HFFc6 (cell line): ENCODE measurements around the gene TXNDC12. TPM values are rescaled to one million over a fixed set of nuclear protein-coding genes. Genes with fewer than 3 reads are reported as not detected.

ENCODE experiments used
- DNase-seq: peaks from one replicate; pipeline ENCODE4 v3.0.0-alpha.2; 2018
- H3K27ac Mint-ChIP-seq: 2 replicates; pipeline ENCODE4 v1.8.0; 2020; ENCODE audit warnings: mild to moderate bottlenecking, mixed read lengths
- H3K27me3 Mint-ChIP-seq: 2 replicates; pipeline ENCODE4 v1.8.0; 2021; ENCODE audit warnings: mild to moderate bottlenecking, moderate library complexity, mixed read lengths; ENCODE audit not compliant: insufficient read depth
- H3K36me3 Mint-ChIP-seq: 2 replicates; pipeline ENCODE4 v1.8.0; 2021; ENCODE audit warnings: low read depth, mixed read lengths
- H3K4me1 Mint-ChIP-seq: 2 replicates; pipeline ENCODE4 v1.8.0; 2020; ENCODE audit warnings: low read depth, mixed read lengths
- H3K4me3 Mint-ChIP-seq: 2 replicates; pipeline ENCODE4 v1.8.0; 2020; ENCODE audit warnings: mild to moderate bottlenecking, moderate library complexity, mixed read lengths
- H3K9me3 Mint-ChIP-seq: 2 replicates; pipeline ENCODE4 v1.8.0; 2020; ENCODE audit warnings: mild to moderate bottlenecking, mixed read lengths
- CTCF ChIP-seq: fragments of 200-600 bp; sonication (generic); IDR thresholded peaks from 2 replicates; pipeline ENCODE4 v1.5.0; 2021; ENCODE audit warnings: antibody characterized with exemption, mild to moderate bottlenecking
- total RNA-seq, 6 experiments: library from RNA; stranded (reverse); fragmentation: NEBNext Ultra II Directional; extraction: Animal tissue kit (Norgen Biotek cat#: 25700); gene quantifications; 2 replicates in 1 of 6; 3 replicates in 5 of 6; pipeline ENCODE4 v1.2.3, GENCODE V29; 2021

TXNDC12 gene
- total RNA-seq, 6 experiments from 2014 or later, result 61.4 to 72.0 (median 68.7) TPM

- no peak for TF ChIP-seq CTCF
- Mint-ChIP-seq H3K27me3 (peaks cover 6% of the 10 kb centered on the region), H3K36me3 (peaks cover 26% of the 10 kb centered on the region), H3K9me3 (no peaks in the 10 kb centered on the region), H3K4me1 (peaks cover 45% of the 10 kb centered on the region), H3K27ac (peak overlapping the region; percentile 61), H3K4me3 (peak overlapping the region; percentile 89)
- no peak for DNase-seq
Observed at GRCh38 chr1:51989582-51990477, 65.2 kb downstream of the TXNDC12 start.

DNA sequence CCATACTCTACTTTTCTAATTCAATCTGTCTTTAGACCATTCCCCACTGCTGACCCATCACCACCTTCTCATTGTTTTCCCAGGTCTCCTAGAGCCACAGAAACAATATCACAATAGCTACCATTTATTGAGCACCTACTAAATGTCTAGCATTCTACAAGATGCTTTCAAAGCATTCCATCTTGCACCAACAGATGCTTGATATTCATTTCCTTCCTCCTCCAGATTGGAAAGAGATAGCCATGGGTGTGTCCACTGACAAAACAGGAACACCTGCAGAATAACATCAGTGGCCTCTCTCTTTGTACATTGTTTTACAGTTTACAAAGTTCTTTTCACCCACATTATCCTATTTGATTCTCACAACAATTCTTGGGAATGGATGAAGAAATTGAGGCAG is 66.7 kb downstream of the TXNDC12 start:
- Mint-ChIP-seq H3K27ac (peak overlapping the region; percentile 29; the same call in 1 of the 2 replicates), H3K4me1 (peaks cover 50% of the 10 kb centered on the region), H3K9me3 (no peaks in the 10 kb centered on the region), H3K36me3 (peaks cover 26% of the 10 kb centered on the region), H3K27me3 (peaks cover 6% of the 10 kb centered on the region), H3K4me3 (peak overlapping the region; percentile 89)
- TF ChIP-seq CTCF, result no peak
- DNase-seq, result no peak

DNA sequence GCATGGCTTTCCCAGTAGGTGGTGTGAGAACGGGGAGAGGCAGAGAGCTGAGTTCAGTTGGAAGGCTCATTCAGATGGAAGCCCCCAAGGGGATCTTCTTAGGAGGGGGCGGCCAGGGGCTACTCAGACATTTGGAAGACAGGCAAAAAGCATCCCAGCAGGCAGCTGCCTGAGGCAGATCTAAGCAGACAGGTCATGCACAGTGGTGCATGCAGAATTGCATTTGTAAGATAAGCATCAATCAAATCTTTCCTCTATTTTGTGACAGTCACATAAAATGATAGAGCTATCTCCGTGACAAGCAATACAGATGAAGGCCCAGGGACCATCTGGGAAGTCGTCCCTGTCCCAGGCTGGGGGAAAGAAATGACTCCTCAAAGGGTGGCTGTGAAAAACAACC is 68.3 kb downstream of the TXNDC12 start:
- peaks cover 46% of the 10 kb centered on the region for H3K4me1 Mint-ChIP-seq
- DNase-seq, result no peak
- H3K27me3 Mint-ChIP-seq, result peaks cover 2% of the 10 kb centered on the region; the same call in 1 of the 2 replicates
- no peak for TF ChIP-seq CTCF
- no peaks in the 10 kb centered on the region for H3K9me3 Mint-ChIP-seq
- H3K4me3 Mint-ChIP-seq, result no peak overlapping the region
- peaks cover 26% of the 10 kb centered on the region for H3K36me3 Mint-ChIP-seq
- H3K27ac Mint-ChIP-seq, result peak overlapping the region; percentile 24; the same call in 1 of the 2 replicates

DNA sequence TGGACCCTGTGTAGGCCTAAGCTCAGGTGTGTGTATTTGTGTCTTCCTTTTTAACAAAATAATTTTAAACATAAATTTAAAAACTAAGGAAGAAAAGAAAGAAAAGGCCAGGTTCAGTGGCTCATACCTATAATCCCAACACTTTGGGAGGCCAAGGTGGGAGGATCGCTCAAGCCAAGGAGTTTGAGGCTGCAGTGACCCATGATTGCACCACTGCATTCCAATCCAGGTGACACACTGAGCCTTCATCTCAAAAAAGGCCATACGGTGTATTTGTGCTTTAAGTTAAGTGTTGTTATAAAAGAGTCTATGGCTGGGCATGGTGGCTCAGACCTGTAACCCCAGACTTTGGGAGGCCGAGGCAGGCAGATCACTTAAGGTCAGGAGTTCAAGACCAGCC is 72.8 kb downstream of the TXNDC12 start:
- H3K4me1 Mint-ChIP-seq, result peaks cover 36% of the 10 kb centered on the region
- H3K27ac Mint-ChIP-seq, result no peak overlapping the region
- H3K4me3 Mint-ChIP-seq, result no peak overlapping the region
- TF ChIP-seq CTCF, result no peak
- DNase-seq, result no peak
- H3K9me3 Mint-ChIP-seq, result no peaks in the 10 kb centered on the region
- no peaks in the 10 kb centered on the region for H3K27me3 Mint-ChIP-seq
- peaks cover 26% of the 10 kb centered on the region for H3K36me3 Mint-ChIP-seq

GRCh38 chr1:51981555-51981954 is 73.4 kb downstream of the TXNDC12 start:
- no peak overlapping the region for H3K27ac Mint-ChIP-seq
- H3K4me1 Mint-ChIP-seq, result peaks cover 36% of the 10 kb centered on the region
- H3K9me3 Mint-ChIP-seq, result no peaks in the 10 kb centered on the region
- DNase-seq, result no peak
- H3K27me3 Mint-ChIP-seq, result no peaks in the 10 kb centered on the region
- no peak overlapping the region for H3K4me3 Mint-ChIP-seq
- no peak for TF ChIP-seq CTCF
- H3K36me3 Mint-ChIP-seq, result peaks cover 26% of the 10 kb centered on the region
